Loucy (cell line): ENCODE measurements around the gene GALNT12.

Experiments used
- H2AFZ ChIP-seq: fragments of 200-600 bp; sonication (generic); 2 replicates; pipeline ENCODE4 v1.6.0; 2016; ENCODE audit warnings: antibody characterized with exemption, mild to moderate bottlenecking, low read length, moderate library complexity
- H3F3A ChIP-seq: fragments of 200-600 bp; 2 replicates; pipeline ENCODE4 v1.6.0; 2016; ENCODE audit warnings: antibody characterized with exemption, low read depth, mild to moderate bottlenecking
- H3K27me3 ChIP-seq: fragments of 200-600 bp; sonication (generic); 2 replicates; pipeline ENCODE4 v1.6.1; 2014; ENCODE audit warnings: low read length, mild to moderate bottlenecking; ENCODE audit not compliant: insufficient read depth, poor library complexity, severe bottlenecking
- H3K36me3 ChIP-seq: fragments of 200-600 bp; sonication (generic); 2 replicates; pipeline ENCODE4 v1.6.1; 2016; ENCODE audit warnings: low read length; ENCODE audit not compliant: insufficient read depth
- H3K4me1 ChIP-seq: fragments of 200-600 bp; sonication (generic); 2 replicates; pipeline ENCODE4 v1.5.1; 2014; ENCODE audit warnings: low read length, mild to moderate bottlenecking; ENCODE audit not compliant: insufficient read depth, poor library complexity, severe bottlenecking
- H3K4me2 ChIP-seq: fragments of 200-600 bp; sonication (generic); 2 replicates; pipeline ENCODE4 v1.6.0; 2014; ENCODE audit warnings: antibody characterized with exemption, low read length, low read depth, mild to moderate bottlenecking; ENCODE audit not compliant: poor library complexity, severe bottlenecking
- H3K4me3 ChIP-seq: fragments of 200-600 bp; sonication (generic); 2 replicates; pipeline ENCODE4 v1.5.1; 2014; ENCODE audit warnings: low read length, mild to moderate bottlenecking, mixed read lengths; ENCODE audit not compliant: poor library complexity, severe bottlenecking
- H3K79me2 ChIP-seq: fragments of 200-600 bp; sonication (generic); 2 replicates; pipeline ENCODE4 v1.6.1; 2014; ENCODE audit warnings: low read length; ENCODE audit not compliant: insufficient read depth
- H3K9ac ChIP-seq: fragments of 200-600 bp; sonication (generic); 2 replicates; pipeline ENCODE4 v1.6.0; 2014; ENCODE audit warnings: mild to moderate bottlenecking, low read depth, low read length, moderate library complexity; ENCODE audit not compliant: poor library complexity, severe bottlenecking
- H3K9me2 ChIP-seq: fragments of 200-600 bp; sonication (generic); replicated peaks from 2 replicates; pipeline ENCODE4 v1.6.1; 2016; ENCODE audit warnings: low read depth, low read length, mixed read lengths
- H3K9me3 ChIP-seq: fragments of 200-600 bp; sonication (generic); 2 replicates; pipeline ENCODE4 v1.6.1; 2014; ENCODE audit warnings: mild to moderate bottlenecking, antibody characterized with exemption, low read length, low read depth; ENCODE audit not compliant: insufficient read depth
- H4K20me1 ChIP-seq: fragments of 200-600 bp; sonication (generic); 2 replicates; pipeline ENCODE4 v1.6.0; 2014; ENCODE audit warnings: antibody characterized with exemption, low read length, mild to moderate bottlenecking; ENCODE audit not compliant: insufficient read depth, poor library complexity, severe bottlenecking
- CTCF ChIP-seq: fragments of 200-600 bp; sonication (generic); conservative IDR thresholded peaks from 2 replicates; pipeline ENCODE4 v1.5.1; 2014; ENCODE audit warnings: mild to moderate bottlenecking, antibody characterized with exemption, low read length
- EZH2phosphoT487 ChIP-seq: fragments of 200-600 bp; IDR thresholded peaks from 2 replicates; pipeline ENCODE4 v1.6.1; 2018; ENCODE audit warnings: antibody characterized with exemption, mild to moderate bottlenecking, moderate library complexity, borderline replicate concordance

GALNT12 gene

GRCh38 chr9:98892690-98893089 is 85.2 kb downstream of the GALNT12 start:
- Histone ChIP-seq H3K9me2 (no peaks in the 10 kb centered on the region), H2AFZ (no peak overlapping the region), H3K4me3 (no peak overlapping the region), H3F3A (no peaks in the 10 kb centered on the region), H3K36me3 (no peaks in the 10 kb centered on the region), H3K9me3 (no peaks in the 10 kb centered on the region), H3K4me1 (no peaks in the 10 kb centered on the region), H3K9ac (no peak overlapping the region), H3K27me3 (peaks cover 7% of the 10 kb centered on the region), H3K4me2 (no peak overlapping the region), H3K79me2 (no peaks in the 10 kb centered on the region), H4K20me1 (no peaks in the 10 kb centered on the region)
- no peak for TF ChIP-seq EZH2phosphoT487
- no peak for TF ChIP-seq CTCF

GRCh38 chr9:98894171-98894570 is 86.7 kb downstream of the GALNT12 start:
- no peaks in the 10 kb centered on the region for H3K4me1 ChIP-seq
- H3F3A ChIP-seq = no peaks in the 10 kb centered on the region
- H4K20me1 ChIP-seq = no peaks in the 10 kb centered on the region
- H3K36me3 ChIP-seq = no peaks in the 10 kb centered on the region
- H3K27me3 ChIP-seq = peaks cover 7% of the 10 kb centered on the region
- TF ChIP-seq CTCF = no peak
- TF ChIP-seq EZH2phosphoT487 = no peak
- no peak overlapping the region for H3K4me3 ChIP-seq
- no peaks in the 10 kb centered on the region for H3K79me2 ChIP-seq
- H3K4me2 ChIP-seq = no peak overlapping the region
- H3K9me2 ChIP-seq = no peaks in the 10 kb centered on the region
- H3K9me3 ChIP-seq = no peaks in the 10 kb centered on the region
- no peak overlapping the region for H2AFZ ChIP-seq
- no peak overlapping the region for H3K9ac ChIP-seq

GRCh38 chr9:98894761-98895160 is 87.3 kb downstream of the GALNT12 start:
- H3F3A ChIP-seq = no peaks in the 10 kb centered on the region
- no peaks in the 10 kb centered on the region for H3K79me2 ChIP-seq
- H3K4me3 ChIP-seq = no peak overlapping the region
- H3K9ac ChIP-seq = no peak overlapping the region
- no peaks in the 10 kb centered on the region for H3K9me2 ChIP-seq
- no peak for TF ChIP-seq EZH2phosphoT487
- TF ChIP-seq CTCF = no peak
- peaks cover 4% of the 10 kb centered on the region for H3K4me1 ChIP-seq
- H2AFZ ChIP-seq = no peak overlapping the region
- no peaks in the 10 kb centered on the region for H4K20me1 ChIP-seq
- H3K9me3 ChIP-seq = no peaks in the 10 kb centered on the region
- H3K27me3 ChIP-seq = peaks cover 7% of the 10 kb centered on the region
- no peaks in the 10 kb centered on the region for H3K36me3 ChIP-seq
- H3K4me2 ChIP-seq = no peak overlapping the region
